HT-29 (cell line): Measurements from ENCODE around the gene MED13. TPM values are rescaled to one million over a fixed set of nuclear protein-coding genes. Genes with fewer than 3 reads are reported as not detected.
A peak's percentile ranks its signal among the peaks of the same experiment; 100 is the strongest.
"Not testable (repeated sequence)": the region's sequence is repeated elsewhere in the genome, so short reads cannot be mapped to it uniquely, and the experiment has no call there.

ENCODE experiments used
- DNase-seq: peaks from one replicate; pipeline ENCODE4 v3.0.0-alpha.2; 2015; ENCODE audit warnings: low spot score
- total RNA-seq: library from RNA; depleted of rRNA; stranded (reverse); fragments of >200 nt; shearing (Covaris generic); gene quantifications from 2 replicates; pipeline ENCODE4 v1.2.3, GENCODE V29; 2014

The MED13 gene
- total RNA-seq, 1 experiment from 2014 or later, result 24.2 TPM

DNA sequence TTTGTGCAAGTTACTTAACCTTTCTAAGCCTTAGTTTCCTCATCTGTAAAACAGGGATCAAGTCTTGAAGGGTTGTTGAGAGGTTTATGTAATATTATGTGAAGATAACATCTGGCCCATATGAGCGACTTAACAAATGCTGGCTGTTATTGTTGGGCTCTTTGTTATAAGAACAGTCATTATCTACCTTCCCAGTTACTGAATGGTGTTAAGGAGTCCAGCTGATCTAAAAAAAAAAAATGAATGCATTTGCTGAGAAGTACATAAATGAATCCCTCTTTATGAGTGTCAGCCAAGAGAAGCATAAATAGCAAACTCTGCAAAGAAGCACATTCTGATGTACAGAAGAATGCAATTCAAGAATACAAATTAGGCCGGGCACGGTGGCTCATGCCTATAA is 24.3 kb upstream of the MED13 start:
- no peak for DNase-seq

DNA sequence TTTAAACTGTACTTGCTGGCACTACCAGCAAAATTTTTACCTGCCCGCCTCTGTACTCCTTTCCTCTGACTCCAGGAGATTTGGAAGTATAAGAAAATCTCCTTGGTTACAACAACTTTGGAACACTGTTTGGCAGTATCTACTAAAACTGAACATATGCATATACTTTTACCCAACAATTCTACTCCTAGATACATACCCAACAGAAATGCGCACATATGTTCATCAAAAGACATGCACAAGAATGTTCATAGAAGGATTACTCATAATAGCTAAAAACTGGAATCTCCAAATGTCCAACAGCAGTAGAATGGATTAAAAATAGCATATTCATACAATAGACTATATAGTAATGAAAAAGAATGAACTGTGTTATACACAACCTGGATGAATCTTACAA is 21.7 kb upstream of the MED13 start:
- no peak for DNase-seq

DNA sequence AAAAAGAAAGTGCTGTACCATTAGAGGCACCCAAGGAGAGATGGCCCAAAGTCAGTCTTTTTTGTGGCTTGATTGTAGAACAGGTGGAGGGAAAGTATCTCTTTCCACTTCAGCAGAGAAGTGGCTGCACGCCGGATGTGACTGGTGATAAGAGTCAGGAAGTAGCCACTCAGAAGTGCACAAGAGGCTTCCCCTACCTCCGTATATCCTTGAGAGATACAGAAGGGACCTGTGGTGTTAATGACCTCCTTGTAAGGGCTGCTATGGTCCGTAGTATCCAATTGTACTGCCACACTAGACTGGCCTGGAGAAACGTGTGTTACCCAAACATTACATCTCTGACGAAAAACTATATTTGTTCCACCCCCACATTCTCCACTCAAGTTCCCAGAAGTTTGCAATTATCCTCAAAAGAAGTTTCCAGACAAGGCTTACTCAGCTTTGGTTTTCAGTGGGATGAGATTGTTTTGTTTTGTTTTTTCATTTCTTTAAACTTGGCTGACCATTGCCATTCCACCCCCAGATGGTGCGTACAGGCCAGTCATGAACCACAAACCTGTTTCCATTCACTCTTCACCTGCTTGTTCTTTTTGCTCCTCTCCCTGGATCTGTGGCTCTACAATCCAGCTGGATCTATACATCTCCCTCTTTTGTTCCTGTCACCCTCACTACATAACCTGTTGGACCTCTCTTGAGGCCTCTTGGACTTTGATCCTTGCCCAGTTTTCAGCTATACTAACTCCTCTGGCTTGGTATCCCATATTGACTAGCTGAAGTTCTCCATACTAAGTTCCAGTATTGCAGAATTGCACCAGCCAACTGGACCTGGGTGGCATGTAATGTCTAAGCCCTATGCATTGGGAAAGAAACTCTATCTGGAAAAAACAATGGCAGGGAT is 20.7 kb upstream of the MED13 start:
- peak; percentile 56 for DNase-seq

DNA sequence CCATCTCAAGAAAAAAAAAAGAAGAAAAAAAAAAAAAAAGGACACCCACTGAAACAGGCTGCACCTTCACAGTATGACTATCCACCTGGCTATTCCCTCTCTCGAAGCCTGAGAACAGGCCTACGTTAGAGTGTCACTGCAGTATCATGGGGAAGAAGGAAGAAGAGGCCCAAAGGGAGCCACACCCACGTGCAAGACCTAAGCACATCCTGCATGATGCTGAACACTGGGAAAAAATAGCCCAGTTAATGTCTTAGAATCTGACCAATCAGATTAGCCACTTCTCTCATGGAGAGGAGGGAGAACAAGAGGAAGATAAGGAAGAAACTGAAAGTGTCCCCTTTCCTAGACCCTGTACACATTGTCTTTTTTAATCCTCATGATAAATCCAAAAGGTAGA is 19.5 kb upstream of the MED13 start:
- no peak for DNase-seq

DNA sequence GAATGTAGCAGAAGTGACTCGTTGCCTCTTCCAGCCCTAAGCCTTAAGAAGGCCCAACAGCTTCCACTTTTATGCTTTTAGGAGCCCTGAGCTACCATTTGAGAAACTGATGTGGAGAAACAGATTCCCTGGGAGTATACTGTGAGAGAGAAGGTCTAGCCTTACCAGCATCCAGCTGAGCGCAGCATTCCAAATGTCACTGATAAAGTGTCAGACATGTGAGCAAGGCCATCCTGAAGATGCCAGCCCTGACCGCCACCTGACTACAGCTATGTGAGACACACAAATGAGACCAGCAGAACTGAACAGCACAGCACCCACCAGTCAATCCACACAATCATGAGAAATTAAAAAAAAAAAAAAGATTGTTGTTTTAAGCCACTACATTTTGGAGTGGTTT is 18.6 kb upstream of the MED13 start:
- no peak for DNase-seq

DNA sequence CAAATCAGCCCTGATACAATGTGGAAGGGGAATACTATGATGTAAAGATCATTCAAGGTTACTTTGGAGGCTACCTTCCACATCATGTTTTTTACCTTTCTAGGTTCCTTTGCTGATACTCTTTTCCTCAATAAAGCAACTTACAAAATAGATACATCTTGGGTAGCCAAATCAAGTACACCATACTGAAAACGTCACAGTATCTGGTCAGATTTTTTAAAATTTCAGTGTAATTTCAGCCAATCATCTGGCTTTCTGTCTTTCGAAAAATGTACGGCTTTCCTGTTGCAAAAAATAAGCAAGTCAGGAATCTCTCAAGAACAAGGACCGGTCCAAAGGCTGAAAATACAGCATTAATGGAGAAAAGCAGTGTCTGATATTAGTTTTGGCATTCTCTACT is 15.6 kb upstream of the MED13 start:
- no peak for DNase-seq

DNA sequence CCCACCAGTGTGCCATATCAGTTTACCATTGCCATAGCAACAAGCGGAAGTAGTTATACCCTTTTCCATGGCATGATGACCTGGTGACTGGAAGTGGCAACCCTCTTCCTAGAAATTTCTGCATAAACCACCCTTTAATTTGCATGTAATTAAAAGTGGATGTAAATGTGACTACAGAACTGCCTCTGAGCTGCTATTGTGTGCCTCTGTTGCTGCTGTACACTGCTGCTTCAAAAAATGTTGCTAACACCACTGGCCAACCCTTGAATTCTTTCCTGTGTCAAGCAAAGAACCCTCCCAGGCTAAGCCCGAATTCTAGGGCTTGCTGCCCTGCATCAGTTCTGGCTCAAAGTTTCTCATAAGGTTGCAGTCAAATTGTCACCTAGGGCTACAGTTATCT is 12.9 kb upstream of the MED13 start:
- DNase-seq, result no peak

DNA sequence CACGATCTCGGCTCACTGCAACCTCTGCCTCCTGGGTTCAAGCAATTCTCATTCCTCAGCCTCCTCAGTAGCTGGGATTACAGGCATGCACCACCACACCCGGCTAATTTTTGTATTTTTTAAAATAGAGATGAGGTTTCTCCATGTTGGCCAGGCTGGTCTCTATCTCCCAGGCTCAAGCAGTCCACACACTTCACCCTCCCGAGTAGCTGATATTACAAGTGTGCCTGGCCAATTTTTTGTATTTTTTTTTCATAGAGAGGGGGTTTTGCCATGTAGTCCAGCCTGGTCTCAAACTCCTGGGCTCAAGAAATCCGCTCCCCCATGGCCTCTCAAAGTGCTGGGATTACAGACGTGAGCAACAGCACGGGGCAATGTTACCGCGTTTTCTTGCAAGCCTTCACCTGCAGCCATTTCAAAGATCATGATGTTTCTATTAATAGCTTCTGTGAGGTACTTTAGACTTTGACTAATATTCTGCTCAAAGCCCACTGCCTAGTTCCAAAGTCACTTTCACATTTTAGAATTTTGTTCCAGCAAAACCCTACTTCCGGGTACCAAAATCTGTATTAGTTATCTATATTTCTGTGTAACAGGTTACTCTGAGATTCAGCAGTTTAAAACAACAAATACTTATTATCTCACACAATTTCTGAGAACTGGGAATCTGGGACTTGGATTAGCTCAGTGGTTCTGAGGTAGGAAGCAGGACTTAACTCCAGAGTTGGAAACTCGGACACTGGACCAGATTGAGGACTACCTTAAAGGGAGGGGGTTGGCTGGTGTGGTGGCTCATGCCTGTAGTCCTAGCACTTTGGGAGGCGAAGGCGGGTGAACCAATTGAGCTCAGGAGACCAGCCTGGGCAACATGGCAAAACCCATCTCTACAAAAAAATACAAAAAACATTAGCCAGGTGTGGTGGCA is 12.0 kb upstream of the MED13 start:
- DNase-seq, result no peak

DNA sequence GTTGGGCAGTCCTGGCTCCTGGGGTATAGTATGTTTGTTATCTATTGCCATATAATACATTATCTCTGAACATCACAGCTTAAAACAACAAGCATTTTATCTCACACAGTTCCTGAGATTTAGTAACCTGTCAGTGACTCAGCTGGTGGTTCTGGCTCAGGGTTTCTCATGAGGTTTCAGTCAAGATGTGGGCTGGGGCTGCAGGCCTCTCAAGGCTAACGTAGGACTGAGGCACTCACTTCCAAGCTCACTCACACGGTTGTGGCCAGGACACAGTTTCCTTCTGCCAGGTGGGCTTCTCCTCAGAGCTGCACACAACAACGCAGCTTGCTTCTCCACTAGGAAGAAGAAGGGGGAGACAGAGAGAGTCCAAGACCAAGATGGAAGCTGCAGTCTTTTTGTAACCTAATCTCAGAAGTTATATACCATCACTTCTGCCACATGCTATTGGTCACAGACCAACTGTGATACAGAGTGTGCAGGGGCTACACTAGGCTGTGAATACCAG is 10.3 kb upstream of the MED13 start:
- no peak for DNase-seq

DNA sequence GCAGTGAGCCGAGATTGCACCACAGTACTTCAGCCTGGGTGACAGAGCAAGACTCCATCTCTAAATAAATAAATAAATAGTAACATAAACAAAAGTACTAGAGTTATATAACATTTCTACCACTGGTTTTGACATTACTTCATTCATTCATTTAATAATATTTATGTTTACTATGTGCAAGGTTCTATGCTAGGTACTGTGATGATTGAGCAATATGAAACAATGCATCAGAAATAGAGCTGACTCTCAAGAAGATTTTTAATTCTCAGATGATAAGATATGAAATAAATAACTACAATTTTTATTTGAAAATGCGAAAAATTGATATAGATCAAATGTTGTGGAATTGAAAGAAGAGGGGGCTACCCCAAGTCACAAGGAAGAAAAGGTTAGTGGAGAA is 8.9 kb upstream of the MED13 start:
- no peak for DNase-seq

DNA sequence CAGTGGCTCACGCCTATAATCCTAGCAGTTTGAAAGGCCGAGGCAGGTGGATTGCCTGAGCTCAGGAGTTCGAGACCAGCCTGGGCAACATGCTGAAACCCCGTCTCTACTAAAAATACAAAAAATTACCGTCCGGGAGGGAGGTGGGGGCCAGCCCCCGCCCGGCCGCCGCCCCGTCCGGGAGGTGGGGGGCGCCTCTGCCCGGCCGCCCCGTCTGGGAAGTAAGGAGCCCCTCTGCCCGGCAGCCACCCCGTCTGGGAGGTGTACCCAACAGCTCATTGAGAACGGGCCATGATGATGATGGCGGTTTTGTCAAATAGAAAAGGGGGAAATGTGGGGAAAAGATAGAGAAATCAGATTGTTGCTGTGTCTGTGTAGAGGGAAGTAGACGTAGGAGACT is 7.8 kb upstream of the MED13 start:
- DNase-seq, result not testable (repeated sequence)

DNA sequence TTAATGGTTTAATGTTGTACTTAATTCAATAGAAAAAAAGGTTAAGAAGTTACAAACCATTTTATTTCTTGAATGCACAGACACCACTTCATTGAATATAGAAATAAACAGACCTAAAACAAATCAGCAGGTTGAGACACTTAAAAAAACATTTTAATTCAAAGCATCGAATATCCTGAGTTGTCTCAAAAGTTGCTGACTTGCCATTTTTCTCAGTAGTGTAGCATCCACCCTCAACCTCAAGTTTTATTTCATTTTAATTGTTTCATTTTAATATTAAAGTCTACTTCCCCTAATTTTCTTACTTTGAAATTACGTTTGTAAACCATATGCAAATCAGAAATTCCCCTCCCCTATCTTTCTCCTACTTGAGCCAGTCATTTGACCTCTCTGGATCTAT is 5.8 kb upstream of the MED13 start:
- DNase-seq, result no peak

DNA sequence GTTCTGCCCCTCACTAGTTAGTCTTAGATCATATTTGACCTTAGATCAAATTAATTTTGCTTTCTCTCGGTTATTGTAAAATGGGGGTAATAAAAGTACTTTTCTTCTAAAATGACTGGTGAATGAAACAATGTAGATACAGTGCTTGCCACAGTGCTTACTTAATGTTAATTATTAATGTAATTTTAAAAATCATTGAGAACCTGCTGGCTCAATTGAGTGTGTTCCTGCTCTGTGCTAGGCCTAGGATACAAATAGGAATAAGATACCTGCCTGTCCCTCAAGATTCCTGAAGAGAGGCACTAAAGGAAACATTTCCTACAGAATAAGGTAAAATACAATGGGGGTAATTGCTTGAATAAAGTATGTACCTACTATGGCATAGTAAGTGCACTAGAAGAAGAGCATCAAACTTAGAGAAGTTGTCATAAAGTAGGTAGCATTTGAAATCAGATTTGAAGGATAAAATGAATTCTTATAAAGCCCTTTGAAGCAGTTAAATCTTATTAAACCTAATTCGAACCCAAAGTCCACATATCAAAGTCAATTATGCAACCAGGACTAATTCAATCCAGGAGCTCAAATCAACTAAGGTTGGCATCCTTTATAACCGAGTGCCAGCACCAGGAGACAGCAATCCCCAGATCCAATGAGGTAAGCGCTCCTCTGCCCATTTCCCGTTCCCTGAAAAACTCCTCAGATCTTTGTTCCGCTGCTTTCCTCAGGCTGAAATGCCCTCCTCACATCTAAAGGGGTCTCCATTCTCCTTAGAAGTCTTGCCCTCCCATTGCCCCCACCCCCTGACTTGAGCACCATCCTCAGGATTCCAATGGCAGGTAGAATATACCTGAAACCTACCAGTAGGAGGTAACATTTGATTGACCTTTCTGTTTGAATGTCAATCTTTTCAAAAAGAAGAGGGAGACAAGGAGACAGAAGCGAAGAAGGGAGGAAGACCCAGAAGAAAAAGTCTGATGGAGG is 2.4 kb upstream of the MED13 start:
- peak; percentile 32 for DNase-seq

DNA sequence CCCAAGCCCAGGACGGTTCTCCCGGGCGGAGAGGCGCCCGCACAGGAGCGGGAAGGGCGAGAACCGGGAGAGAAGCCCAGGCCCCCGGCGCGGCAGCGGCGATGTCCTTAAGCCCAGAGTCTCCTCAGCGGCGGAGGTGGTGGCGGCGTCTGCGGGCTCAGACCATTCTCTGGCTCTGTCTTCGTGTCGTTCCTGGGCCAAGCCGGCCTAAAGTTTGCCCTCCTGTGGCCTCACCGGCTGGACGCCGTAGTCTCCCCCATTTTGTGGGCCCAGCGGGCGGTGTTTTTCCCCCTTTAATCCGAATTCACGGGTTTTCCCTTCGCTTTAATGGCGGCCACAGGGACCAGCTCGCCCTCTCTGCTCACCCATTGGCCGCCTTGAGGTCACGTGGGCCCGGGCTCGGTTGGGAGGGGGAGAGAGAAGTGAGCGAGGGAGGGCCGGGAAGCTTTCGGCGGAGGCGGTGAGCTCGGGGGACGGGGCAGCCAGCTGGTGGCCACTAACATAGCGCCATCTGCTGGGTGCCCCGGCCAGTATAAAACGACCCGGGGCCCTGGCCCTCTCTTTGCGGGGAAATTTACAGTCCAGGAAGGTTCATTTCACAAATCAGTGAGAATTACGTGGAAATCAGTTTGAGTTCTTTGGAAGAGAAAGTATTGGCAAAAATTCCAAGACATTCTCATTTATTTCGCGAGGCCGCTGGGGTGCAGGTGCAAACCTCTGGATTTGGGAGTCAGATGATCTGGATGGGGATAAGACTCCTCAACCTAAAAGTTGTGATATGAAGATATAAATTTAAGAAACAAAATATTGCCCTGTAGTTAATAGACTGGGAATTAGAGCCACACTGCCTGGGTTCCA is 762 bp upstream of the MED13 start:
- DNase-seq, result peak; percentile 98

DNA sequence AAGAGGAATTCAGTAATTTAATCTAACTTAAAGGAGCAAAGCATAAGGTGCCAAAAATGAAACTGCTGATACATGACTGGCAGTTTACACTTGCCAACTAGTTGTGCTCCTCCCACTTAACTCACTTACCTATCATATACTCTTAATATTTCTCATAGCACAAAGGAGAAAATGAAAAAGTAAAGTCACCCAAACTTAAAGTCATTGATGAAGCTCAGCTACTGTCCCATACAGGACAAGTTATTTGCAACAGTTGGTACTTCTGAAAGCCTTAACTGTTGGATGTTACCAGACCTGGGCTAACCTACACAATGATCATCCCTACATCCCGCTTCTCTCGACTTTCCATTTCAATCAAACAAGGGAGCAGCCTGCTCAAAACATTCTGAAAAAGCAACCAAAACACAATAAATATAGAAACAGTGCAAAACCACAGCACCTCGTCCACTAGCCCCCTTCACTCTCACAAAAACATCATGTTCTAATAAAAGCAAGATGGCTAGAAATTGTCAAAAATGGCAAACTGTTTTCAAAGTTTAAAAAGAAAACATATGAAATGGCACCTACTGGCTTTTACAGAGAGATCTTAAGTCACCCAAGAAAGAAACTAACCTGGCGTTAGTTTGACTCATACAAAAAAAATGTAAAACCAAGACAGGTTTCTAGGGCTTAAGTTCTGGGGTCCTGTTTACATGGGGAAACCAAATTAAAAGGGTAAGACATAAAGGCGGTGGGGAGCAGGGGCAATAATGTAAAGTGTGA is 868 bp downstream of the MED13 start:
- DNase-seq, result peak; percentile 50

DNA sequence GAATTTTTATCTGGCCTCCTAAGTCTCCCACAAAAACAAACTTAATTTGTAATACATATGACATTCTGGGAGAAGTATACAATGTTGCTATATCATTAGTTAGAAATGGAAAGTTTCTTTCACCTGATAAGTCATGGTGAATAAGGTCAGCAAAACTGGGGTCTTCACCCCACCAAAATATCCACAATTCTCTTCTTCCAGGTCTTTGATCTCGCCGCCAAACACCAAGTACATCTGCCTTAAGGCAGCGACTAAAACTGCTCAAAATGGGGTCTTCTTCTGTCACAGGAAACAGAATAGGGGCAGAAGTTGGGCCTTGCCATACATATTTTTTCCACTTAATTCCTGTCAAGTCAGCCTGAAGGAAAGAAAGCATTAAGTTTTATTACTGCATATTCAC is 2.1 kb downstream of the MED13 start:
- DNase-seq, result no peak

DNA sequence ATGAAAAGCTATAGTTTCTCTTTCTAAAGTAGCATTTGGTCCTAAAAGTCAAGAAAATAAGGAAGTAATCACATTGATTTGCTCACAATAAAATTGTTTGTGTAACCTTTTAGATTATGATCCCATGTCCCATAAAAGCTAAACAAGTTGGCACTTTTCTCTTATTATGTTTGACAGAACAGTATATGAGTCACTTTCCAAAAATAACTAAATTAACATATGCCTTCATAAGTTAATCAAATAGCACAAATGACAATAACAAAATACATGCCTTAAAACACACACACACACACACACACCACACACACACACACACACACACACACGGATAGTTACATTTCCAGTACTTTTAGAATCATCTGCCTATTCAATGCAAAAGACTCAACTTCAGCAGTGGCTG is 2.8 kb downstream of the MED13 start:
- no peak for DNase-seq

DNA sequence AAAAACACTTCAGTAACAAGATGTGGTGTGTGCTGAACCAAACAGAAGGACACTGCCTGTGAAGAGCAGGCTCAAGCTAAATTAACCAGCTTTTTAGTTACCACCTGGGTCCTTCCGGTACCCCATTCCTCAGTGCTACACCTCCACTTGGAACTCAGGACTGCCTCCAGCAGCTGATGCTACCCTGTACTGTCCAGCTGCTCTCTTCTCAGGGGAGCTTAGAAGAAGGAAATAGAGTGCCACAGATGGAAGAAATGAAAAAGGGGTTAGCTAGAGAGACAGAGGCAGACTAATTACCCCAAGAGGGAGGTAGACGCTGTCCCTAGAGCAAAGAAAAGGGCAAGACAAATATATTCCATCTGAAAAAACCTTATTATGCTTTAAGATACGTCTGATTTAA is 5.7 kb downstream of the MED13 start:
- no peak for DNase-seq

DNA sequence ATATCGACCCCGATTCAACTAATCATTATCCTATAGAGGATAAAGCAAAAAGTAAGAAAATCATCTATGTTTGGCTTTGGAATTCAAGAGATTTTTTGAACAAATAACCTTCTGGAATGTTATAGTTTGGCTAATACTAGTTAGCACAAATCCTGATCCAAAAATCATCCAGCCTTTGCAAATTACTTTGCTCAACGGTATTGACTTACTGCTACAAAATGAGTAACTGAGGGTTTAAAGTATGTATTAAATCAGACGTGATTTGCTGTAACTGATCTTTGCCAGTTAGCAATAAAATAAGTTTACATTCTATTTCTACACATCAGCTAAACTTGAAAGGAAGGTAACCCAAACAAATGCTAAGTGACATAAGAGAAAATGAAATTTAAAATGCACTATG is 6.5 kb downstream of the MED13 start:
- no peak for DNase-seq

DNA sequence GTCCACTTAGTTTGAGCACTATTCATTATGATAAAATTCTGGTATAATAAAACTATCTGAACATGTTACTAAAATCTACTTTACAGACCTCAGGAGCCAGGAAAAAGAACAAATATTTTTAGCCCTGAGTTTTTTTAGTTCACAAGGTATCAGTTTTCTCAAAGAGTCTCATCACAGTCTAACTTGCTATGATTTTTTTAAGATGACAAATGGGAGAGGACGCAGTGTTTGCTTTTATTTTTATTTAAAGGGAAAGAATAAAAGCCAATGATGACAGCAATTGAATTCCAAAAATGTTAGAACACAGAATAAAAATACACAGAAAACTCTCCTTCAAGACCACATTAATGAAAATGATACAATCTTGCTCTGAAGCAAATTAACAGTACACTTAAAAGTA is 7.4 kb downstream of the MED13 start:
- DNase-seq, result no peak
